WTC11 (cell line): ENCODE data around the gene BNC1.

Experiments
- CTCF ChIP-seq: fragments of 200-600 bp; IDR thresholded peaks from 2 replicates; pipeline ENCODE4 v1.8.0; 2022; ENCODE audit warnings: antibody characterized with exemption
- FOXP1 ChIP-seq: sonication (generic); formaldehyde crosslinking; IDR thresholded peaks from 2 replicates; pipeline ENCODE4 v1.8.0; 2022; ENCODE audit warnings: missing genetic modification reagents, mild to moderate bottlenecking, moderate library complexity, borderline replicate concordance

DNA sequence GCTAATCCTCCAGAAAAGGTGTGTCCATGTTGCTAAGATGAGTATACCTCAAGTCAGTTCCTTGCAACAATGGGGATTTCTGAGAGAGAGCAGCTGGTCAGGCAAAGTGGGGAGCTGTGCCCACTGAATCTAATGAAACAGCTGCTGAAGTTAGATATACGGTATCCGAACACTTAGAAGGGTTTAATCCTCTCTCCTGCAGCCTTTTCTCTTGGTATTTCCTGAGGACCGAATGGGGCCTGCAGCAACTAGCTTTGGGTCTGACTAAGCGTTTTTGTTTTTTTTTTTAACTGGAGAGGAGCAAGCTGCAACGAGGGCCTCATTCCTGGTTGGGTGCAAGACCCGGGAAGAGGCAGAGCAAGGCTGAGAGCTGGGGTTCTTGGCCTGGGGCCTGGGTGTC is 37.6 kb upstream of the BNC1 start:
- TF ChIP-seq FOXP1 (CRISPR knock-in tag) (no peak), CTCF (no peak)
